C4-2B (cell line): ENCODE results near the gene DGCR8.

ENCODE experiments used
- ZFX ChIP-seq: fragments of 450-650 bp; IDR thresholded peaks from 2 replicates; pipeline ENCODE4 v1.6.1; 2017
- TF ChIP-seq, protein P1 (sequence below): fragments of 450-650 bp; conservative IDR thresholded peaks from 2 replicates; pipeline ENCODE4 v1.5.1; 2017; ENCODE audit warnings: mild to moderate bottlenecking

GRCh38 chr22:20124083-20124787, 44.2 kb downstream of the DGCR8 start:
- TF ChIP-seq, protein P1, sequence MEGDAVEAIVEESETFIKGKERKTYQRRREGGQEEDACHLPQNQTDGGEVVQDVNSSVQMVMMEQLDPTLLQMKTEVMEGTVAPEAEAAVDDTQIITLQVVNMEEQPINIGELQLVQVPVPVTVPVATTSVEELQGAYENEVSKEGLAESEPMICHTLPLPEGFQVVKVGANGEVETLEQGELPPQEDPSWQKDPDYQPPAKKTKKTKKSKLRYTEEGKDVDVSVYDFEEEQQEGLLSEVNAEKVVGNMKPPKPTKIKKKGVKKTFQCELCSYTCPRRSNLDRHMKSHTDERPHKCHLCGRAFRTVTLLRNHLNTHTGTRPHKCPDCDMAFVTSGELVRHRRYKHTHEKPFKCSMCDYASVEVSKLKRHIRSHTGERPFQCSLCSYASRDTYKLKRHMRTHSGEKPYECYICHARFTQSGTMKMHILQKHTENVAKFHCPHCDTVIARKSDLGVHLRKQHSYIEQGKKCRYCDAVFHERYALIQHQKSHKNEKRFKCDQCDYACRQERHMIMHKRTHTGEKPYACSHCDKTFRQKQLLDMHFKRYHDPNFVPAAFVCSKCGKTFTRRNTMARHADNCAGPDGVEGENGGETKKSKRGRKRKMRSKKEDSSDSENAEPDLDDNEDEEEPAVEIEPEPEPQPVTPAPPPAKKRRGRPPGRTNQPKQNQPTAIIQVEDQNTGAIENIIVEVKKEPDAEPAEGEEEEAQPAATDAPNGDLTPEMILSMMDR, result no peak
- TF ChIP-seq ZFX, result no peak
